Muscle of arm (tissue), 12 donors: ENCODE measurements around the gene PSMC5. TPM values are rescaled to one million over a fixed set of nuclear protein-coding genes. Genes with fewer than 3 reads are reported as not detected.
"Not testable (repeated sequence)": the region's sequence is repeated elsewhere in the genome, so short reads cannot be mapped to it uniquely, and the experiment has no call there.

Experiments
- DNase-seq: peaks from one replicate; pipeline ENCODE4 v3.0.0-alpha.2; 2013
- polyA plus RNA-seq, 12 donors: library from polyadenylated mRNA; unstranded; fragments of 120-200 nt; gene quantifications; one replicate each; pipeline ENCODE4 v1.2.1, GENCODE V29; 2013; ENCODE audit not compliant: insufficient read length in 12 of 12

PSMC5 gene
- polyA plus RNA-seq, 12 donors = 95.6 to 118 (median 109) TPM; not detected in 1

- DNase-seq = not testable (repeated sequence)
Measured at GRCh38 chr17:63869491-63870291, 42.5 kb downstream of the PSMC5 start.

- DNase-seq = not testable (repeated sequence)
Measured at GRCh38 chr17:63870292-63870665, 43.0 kb downstream of the PSMC5 start.

GRCh38 chr17:63871646-63872365 is 44.6 kb downstream of the PSMC5 start:
- not testable (repeated sequence) for DNase-seq

GRCh38 chr17:63873577-63873976 is 46.3 kb downstream of the PSMC5 start, which contains the start of gene CSH2:
TSS of gene CSH2 (minus strand) at chr17:63873677. CDS start at chr17:63873614, 63 bp downstream.
- not testable (repeated sequence) for DNase-seq

GRCh38 chr17:63874061-63874626 is 46.9 kb downstream of the PSMC5 start:
- not testable (repeated sequence) for DNase-seq

- DNase-seq = not testable (repeated sequence)
Measured at GRCh38 chr17:63874693-63875092, 47.5 kb downstream of the PSMC5 start.

- not testable (repeated sequence) for DNase-seq
Measured at GRCh38 chr17:63878413-63878812, 51.2 kb downstream of the PSMC5 start.

GRCh38 chr17:63880706-63881105 is 53.5 kb downstream of the PSMC5 start:
- DNase-seq = no peak

- DNase-seq = not testable (repeated sequence)
Measured at GRCh38 chr17:63881337-63881736, 54.1 kb downstream of the PSMC5 start.

Other genes starting within 250 kb of the PSMC5 start
- gene TACO1, start 226.5 kb upstream of the PSMC5 start, polyA plus RNA-seq = 10 to 100 TPM in 11 of 12 donors, not detected in 1; 13.8 to 19.3 (median 17.1) TPM
- gene MAP3K3, start 205.0 kb upstream of the PSMC5 start, polyA plus RNA-seq = 10 to 100 TPM in 11 of 12 donors, not detected in 1; 18.7 to 36.2 (median 23.1) TPM
- gene LIMD2, start 127.3 kb upstream of the PSMC5 start, polyA plus RNA-seq = 10 to 100 TPM in 3 of 12 donors, 1 to 10 TPM in 8, not detected in 1; 4.6 to 30.1 (median 7.8) TPM
- gene STRADA, start 85.6 kb upstream of the PSMC5 start, polyA plus RNA-seq = 10 to 100 TPM in 11 of 12 donors, not detected in 1; 19.0 to 60.5 (median 27.1) TPM
- gene CCDC47, start 53.8 kb upstream of the PSMC5 start, polyA plus RNA-seq = 10 to 100 TPM in 11 of 12 donors, not detected in 1; 43.8 to 73.2 (median 59.4) TPM
- 100 to 1,000 TPM in 9 of 12 donors, 10 to 100 TPM in 2, not detected in 1; 80.5 to 177 (median 109) TPM for gene DDX42, start 53.3 kb upstream of the PSMC5 start, polyA plus RNA-seq
- 10 to 100 TPM in 11 of 12 donors, not detected in 1; 27.6 to 47.4 (median 32.6) TPM for gene FTSJ3, start 232 bp downstream of the PSMC5 start, polyA plus RNA-seq
- 10 to 100 TPM in 11 of 12 donors, not detected in 1; 24.0 to 63.6 (median 27.1) TPM for gene SMARCD2, start 15.3 kb downstream of the PSMC5 start, polyA plus RNA-seq
- 1 to 10 TPM in 9 of 12 donors, under 1 TPM in 1, not detected in 2; 0.73 to 10.0 (median 3.1) TPM for gene CSH2, start 46.2 kb downstream of the PSMC5 start, polyA plus RNA-seq
- not detected for gene GH2, start 54.5 kb downstream of the PSMC5 start, polyA plus RNA-seq
- 10 to 100 TPM in 3 of 12 donors, 1 to 10 TPM in 6, under 1 TPM in 1, not detected in 2; 0.58 to 19.1 (median 7.0) TPM for gene CSH1, start 69.1 kb downstream of the PSMC5 start, polyA plus RNA-seq
- under 1 TPM in 4 of 12 donors, not detected in 8; 0.30 to 0.83 (median 0.61) TPM for gene CSHL1, start 83.8 kb downstream of the PSMC5 start, polyA plus RNA-seq
- not detected for gene GH1, start 91.4 kb downstream of the PSMC5 start, polyA plus RNA-seq
- gene CD79B, start 104.9 kb downstream of the PSMC5 start, polyA plus RNA-seq = 1 to 10 TPM in 9 of 12 donors, under 1 TPM in 1, not detected in 2; 0.88 to 8.4 (median 2.2) TPM
- 10 to 100 TPM in 11 of 12 donors, not detected in 1; 13.9 to 53.0 (median 39.3) TPM for gene SCN4A, start 145.5 kb downstream of the PSMC5 start, polyA plus RNA-seq
- gene PRR29, start 170.9 kb downstream of the PSMC5 start, polyA plus RNA-seq = 1 to 10 TPM in 11 of 12 donors, not detected in 1; 1.7 to 5.4 (median 2.4) TPM
- 10 to 100 TPM in 11 of 12 donors, not detected in 1; 16.3 to 34.6 (median 24.8) TPM for gene ICAM2, start 193.2 kb downstream of the PSMC5 start, polyA plus RNA-seq